ENCODE data around the gene ANO1. TPM values are rescaled to one million over a fixed set of nuclear protein-coding genes. Genes with fewer than 3 reads are reported as not detected.
"Not testable (repeated sequence)": the region's sequence is repeated elsewhere in the genome, so short reads cannot be mapped to it uniquely, and the experiment has no call there.

The ANO1 gene
- total and polyA plus RNA-seq, 2 of the 8 experiments (the other 6 are each of a cell fraction or from before 2014, with no cell fraction given) = 4.7 to 5.0 TPM

- H3K9ac ChIP-seq (replicated peaks in 1 of 4; ENCODE audit: extremely low read depth in 1 of 4, low read depth in 3 of 4, low read length in 3 of 4); H3K23me2 ChIP-seq (ENCODE audit: low read depth, low read length); H3K4me2 ChIP-seq (ENCODE audit: insufficient read depth in 1 of 2, low read depth in 2 of 2, low read length in 2 of 2); H2BK120ac ChIP-seq (replicated peaks; ENCODE audit: low read depth, low read length); H3K36me3 ChIP-seq (ENCODE audit: control insufficient read depth in 2 of 4, insufficient read depth in 4 of 4, low read length in 3 of 4); H3K4me3 ChIP-seq (ENCODE audit: extremely low read depth in 1 of 4, insufficient read depth in 2 of 4, low read depth in 3 of 4, low read length in 4 of 4); H3K79me1 ChIP-seq (ENCODE audit: low read depth, low read length); H4K8ac ChIP-seq (ENCODE audit: extremely low read depth, insufficient read depth, low read length); H2BK5ac ChIP-seq (ENCODE audit: low read depth, low read length); H3K9me3 ChIP-seq (ENCODE audit: insufficient read depth in 2 of 2, low read depth in 1 of 2, low read length in 1 of 2); H3K4me1 ChIP-seq (replicated peaks in 1 of 4; ENCODE audit: control insufficient read depth in 3 of 4, insufficient read depth in 4 of 4, low read length in 3 of 4); H3K79me2 ChIP-seq (ENCODE audit: control insufficient read depth in 1 of 2, insufficient read depth in 2 of 2, low read length in 2 of 2); FAIRE-seq; H3K4ac ChIP-seq (replicated peaks; ENCODE audit: insufficient read length, low read depth, low read length); H3K27ac ChIP-seq (ENCODE audit: low read depth, low read length); H4K5ac ChIP-seq (ENCODE audit: insufficient read length, low read depth, low read length); H2AFZ ChIP-seq (ENCODE audit: low read length); H2AK5ac ChIP-seq (ENCODE audit: low read depth, low read length); H3K56ac ChIP-seq (replicated peaks; ENCODE audit: insufficient read length, low read depth, low read length); H3K27me3 ChIP-seq (replicated peaks in 1 of 4; ENCODE audit: control insufficient read depth in 3 of 4, extremely low read depth in 1 of 4, insufficient read depth in 3 of 4, low read length in 3 of 4); H3K14ac ChIP-seq (ENCODE audit: insufficient read length); H4K20me1 ChIP-seq (replicated peaks in 1 of 2; ENCODE audit: control insufficient read depth in 1 of 2, insufficient read depth in 2 of 2, low read length in 2 of 2); H2BK12ac ChIP-seq (ENCODE audit: low read depth, low read length); H2BK20ac ChIP-seq (ENCODE audit: low read length); CTCF ChIA-PET (ENCODE audit: partially characterized antibody); H3K18ac ChIP-seq (ENCODE audit: extremely low read depth, low read length); H2BK15ac ChIP-seq (ENCODE audit: low read length); DNase-seq (ENCODE audit: low read depth in 1 of 2, low spot score in 2 of 2); H3K23ac ChIP-seq (ENCODE audit: insufficient read length); H4K91ac ChIP-seq (replicated peaks; ENCODE audit: insufficient read length, low read length): not testable (repeated sequence)
- POLR2A ChIA-PET (ENCODE audit: partially characterized antibody) = interaction anchor here (1.0 to 1.8 kb wide), 2 partner anchors 9 to 14 kb away, joined by 3 to 7 read pairs; no protein-coding TSS in a partner anchor
- 91% methylated on average over 7 of the region's 8 CpGs; no CpG with 5 or more reads in 1 of the 2 experiments for WGBS, 2 experiments (ENCODE audit: extremely low coverage in 1 of 2, insufficient coverage in 1 of 2, insufficient read length in 1 of 2, insufficient replicate concordance in 2 of 2, low coverage in 1 of 2, low lambda C conversion rate in 2 of 2, missing lambda C conversion rate in 1 of 2)
Observed at GRCh38 chr11:70218076-70218475, 140.0 kb downstream of the ANO1 start.
